Small intestine (tissue), 7 donors: ENCODE results near the gene SRA1. TPM values are rescaled to one million over a fixed set of nuclear protein-coding genes. Genes with fewer than 3 reads are reported as not detected.

Experiments
- DNase-seq, 2 donors: peaks; one replicate each; pipeline versions ENCODE4 v3.0.0 to v3.0.0-alpha.2; 2013
- FAIRE-seq: peaks from 2 replicates; lab custom pipeline; 2012; peaks lifted over from hg19 to GRCh38; lab: Jason Lieb, UNC
- H3K27ac ChIP-seq, 3 donors: one replicate each; pipeline ENCODE4 v1.5.1; 2013; ENCODE audit warnings: low read length in 2 of 3, mild to moderate bottlenecking in 2 of 3, control low read depth in 1 of 3, inconsistent platforms in 1 of 3, low read depth in 1 of 3, moderate library complexity in 1 of 3
- H3K27me3 ChIP-seq, 3 donors: one replicate each; pipeline ENCODE4 v1.6.1; 2013; ENCODE audit warnings: low read length in 3 of 3, inconsistent platforms in 1 of 3; ENCODE audit not compliant: control insufficient read depth in 3 of 3, insufficient read depth in 3 of 3
- H3K36me3 ChIP-seq, 3 donors: one replicate each; pipeline ENCODE4 v1.6.1; 2013; ENCODE audit warnings: low read length in 3 of 3, inconsistent platforms in 1 of 3, low read depth in 1 of 3, mild to moderate bottlenecking in 1 of 3, moderate library complexity in 1 of 3; ENCODE audit not compliant: control insufficient read depth in 3 of 3, insufficient read depth in 2 of 3
- H3K4me1 ChIP-seq, 3 donors: one replicate each; pipeline ENCODE4 v1.6.1; 2013; ENCODE audit warnings: low read length in 2 of 3, inconsistent platforms in 1 of 3, low read depth in 1 of 3, mild to moderate bottlenecking in 1 of 3, moderate library complexity in 1 of 3; ENCODE audit not compliant: control insufficient read depth in 3 of 3, insufficient read depth in 2 of 3
- H3K4me3 ChIP-seq, 3 donors: one replicate each; pipeline ENCODE4 v1.5.1; 2013; ENCODE audit warnings: low read length in 3 of 3, control low read depth in 1 of 3, inconsistent platforms in 1 of 3, low read depth in 1 of 3, mild to moderate bottlenecking in 1 of 3, moderate library complexity in 1 of 3
- H3K9me3 ChIP-seq, 2 donors: one replicate each; pipeline ENCODE4 v1.6.1; 2013; ENCODE audit warnings: low read depth in 1 of 2, low read length in 1 of 2; ENCODE audit not compliant: control insufficient read depth in 2 of 2, insufficient read depth in 1 of 2
- WGBS, 3 donors: extraction: QIAGEN DNeasy Blood & Tissue Kit; methylation state at CpG; one replicate each; pipeline ENCODE4 v1.1.7; 2013; 5-methylcytosine and 5-hydroxymethylcytosine counted together
- polyA plus RNA-seq, 4 donors: library from polyadenylated mRNA; stranded (reverse) in 3 of 4; unstranded in 1 of 4; fragments of 200-250 nt in 3 of 4; fragments of 120-200 nt in 1 of 4; gene quantifications; one replicate each; pipeline versions ENCODE4 v1.2.1 to v1.2.3, GENCODE V29; 2013
- donor health status: healthy with polysubstance abuse.
- donor health status: control.
- donor health status: control.
- donor health status: Bipolar disorder and iron deficiency.
- donor health status: healthy.

SRA1 gene
- polyA plus RNA-seq, 4 donors, result 19.0 to 49.9 (median 32.3) TPM

DNA sequence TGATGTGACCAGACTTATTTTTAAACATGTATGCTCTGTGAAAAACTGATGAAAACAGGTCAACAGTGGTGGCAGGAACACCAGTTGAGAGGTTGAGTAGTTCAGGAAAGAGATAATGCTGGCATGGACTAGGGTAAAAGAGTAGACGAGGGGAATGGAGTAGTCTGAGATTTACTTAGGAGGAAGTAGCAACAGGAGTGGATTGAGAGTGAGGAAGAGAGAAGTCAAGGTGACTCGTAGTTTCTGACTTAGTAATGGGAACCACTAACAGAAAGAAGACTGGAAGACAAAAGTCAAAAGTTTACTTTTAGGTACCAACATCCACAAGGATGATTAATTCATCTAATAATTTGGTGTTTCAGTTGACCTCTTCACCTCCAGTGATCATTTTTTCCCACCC lies 3.6 kb downstream of the SRA1 start:
- H3K27ac ChIP-seq, result no peak overlapping the region
- FAIRE-seq (no peak), DNase-seq (no peak)
- no peak overlapping the region for H3K4me3 ChIP-seq
- H3K9me3 ChIP-seq, result no peaks in the 10 kb centered on the region
- H3K27me3 ChIP-seq, result no peaks in the 10 kb centered on the region
- H3K4me1 ChIP-seq, result peaks cover 6 to 26% (median 8%) of the 10 kb centered on the region in 3 donors
- H3K36me3 ChIP-seq, result peaks cover 5 to 36% (median 8%) of the 10 kb centered on the region in 3 donors
- WGBS, 3 donors, result 54 to 78% (median 57%) methylated on average over 2 of the region's 2 CpGs

DNA sequence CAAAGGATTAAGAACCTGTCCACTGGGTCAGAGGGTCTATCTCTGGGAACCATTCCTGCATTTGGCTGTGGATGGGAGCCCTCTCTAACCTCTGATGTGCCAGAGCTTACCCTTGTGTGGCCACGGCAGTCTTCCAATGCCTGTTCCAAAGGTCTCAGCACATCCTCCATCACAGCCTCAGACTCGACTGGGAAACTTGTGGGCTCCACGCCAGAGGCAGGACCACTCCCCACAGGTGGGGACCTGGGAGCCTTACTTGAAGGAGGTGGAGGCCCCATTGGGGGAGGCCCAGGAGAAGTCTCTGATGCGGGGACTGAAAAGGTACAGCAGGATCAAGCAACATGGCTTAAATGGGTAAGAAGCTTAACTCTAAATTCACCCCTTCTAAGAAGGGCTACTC lies 5.4 kb downstream of the SRA1 start:
- Histone ChIP-seq H3K4me1 (peaks cover 8 to 30% (median 20%) of the 10 kb centered on the region in 3 donors), H3K9me3 (no peaks in the 10 kb centered on the region), H3K4me3 (no peak overlapping the region), H3K27me3 (no peaks in the 10 kb centered on the region), H3K36me3 (peaks cover 5 to 33% (median 8%) of the 10 kb centered on the region in 3 donors), H3K27ac (no peak overlapping the region)
- WGBS, 3 donors, result 71 to 92% (median 75%) methylated on average over 4 of the region's 4 CpGs
- FAIRE-seq (no peak), DNase-seq (no peak)

GRCh38 chr5:140550147-140551079 lies 6.9 kb downstream of the SRA1 start:
- DNase-seq, result no peak
- 85 to 90% (median 86%) methylated on average over 11 of the region's 11 CpGs for WGBS, 3 donors
- H3K4me3 ChIP-seq, result no peak overlapping the region
- peak overlapping the region in 2 of 3 donors; percentile 95 to 99 for H3K27ac ChIP-seq
- no peak for FAIRE-seq
- H3K36me3 ChIP-seq, result peaks cover 5 to 36% (median 8%) of the 10 kb centered on the region in 3 donors
- no peaks in the 10 kb centered on the region for H3K27me3 ChIP-seq
- no peaks in the 10 kb centered on the region for H3K9me3 ChIP-seq
- H3K4me1 ChIP-seq, result peaks cover 8 to 29% (median 23%) of the 10 kb centered on the region in 3 donors

DNA sequence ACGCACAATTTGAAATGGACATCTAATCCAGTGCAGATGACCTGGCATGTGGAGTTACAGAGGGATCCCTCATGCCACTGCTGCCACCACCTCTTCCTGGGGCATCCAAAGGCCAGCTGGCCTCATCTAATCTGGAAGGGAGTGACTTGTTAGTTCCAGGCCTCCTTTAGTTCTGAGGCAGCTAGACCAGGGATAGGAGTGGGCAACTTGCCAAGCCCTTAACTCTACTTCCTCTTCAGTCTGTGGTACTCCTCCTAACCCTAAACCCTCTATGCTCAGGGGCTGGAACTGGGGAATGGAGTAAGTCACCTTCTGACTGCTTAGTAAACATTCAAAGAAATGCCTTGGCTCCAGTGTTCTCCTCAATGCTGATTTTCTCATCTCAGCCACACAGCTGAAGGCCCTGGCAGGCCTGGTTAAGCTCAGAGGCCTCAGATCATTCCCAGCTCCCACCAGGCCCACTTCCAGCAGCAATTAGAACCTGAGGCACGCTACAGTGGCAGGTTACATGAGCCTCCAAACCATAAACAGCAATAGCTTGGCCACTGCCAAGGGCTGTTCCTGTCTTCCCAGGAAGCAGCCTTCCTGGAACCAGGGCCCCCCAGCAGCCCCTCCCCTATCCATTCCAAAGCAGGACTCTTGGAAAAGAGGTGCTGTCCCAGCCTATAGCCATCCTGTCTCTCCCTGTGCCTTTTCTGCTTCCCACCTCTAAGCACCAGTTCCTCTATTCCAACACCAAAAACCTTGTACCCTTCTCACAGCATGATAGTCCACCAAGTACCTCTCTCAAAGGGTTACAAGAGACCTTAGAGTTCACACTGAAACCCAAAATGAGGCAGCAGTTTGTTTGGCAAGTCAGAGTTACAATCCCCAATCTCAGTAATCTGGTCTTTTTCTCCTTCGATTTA lies 7.8 kb downstream of the SRA1 start:
- Histone ChIP-seq H3K4me3 (no peak overlapping the region), H3K36me3 (peaks cover 5 to 41% (median 8%) of the 10 kb centered on the region in 3 donors), H3K9me3 (no peaks in the 10 kb centered on the region), H3K27ac (peak overlapping the region in 2 of 3 donors; percentile 95 to 99), H3K4me1 (peaks cover 8 to 29% (median 20%) of the 10 kb centered on the region in 3 donors), H3K27me3 (no peaks in the 10 kb centered on the region)
- peak; percentile 37 to 85 for DNase-seq
- FAIRE-seq, result no peak
- WGBS, 3 donors, result 74 to 75% (median 75%) methylated on average over 3 of the region's 3 CpGs

GRCh38 chr5:140548791-140549190 lies 8.5 kb downstream of the SRA1 start:
- peaks cover 8 to 44% (median 8%) of the 10 kb centered on the region in 3 donors for H3K36me3 ChIP-seq
- no peak for FAIRE-seq
- 80 to 88% (median 84%) methylated on average over 7 of the region's 7 CpGs for WGBS, 3 donors

GRCh38 chr5:140548300-140548688 lies 9.0 kb downstream of the SRA1 start:
- peaks cover 8 to 35% (median 20%) of the 10 kb centered on the region in 3 donors for H3K4me1 ChIP-seq
- no peak for FAIRE-seq
- no peaks in the 10 kb centered on the region for H3K9me3 ChIP-seq
- peak; percentile 78 to 94 for DNase-seq
- WGBS, 3 donors, result 3 to 24% (median 7%) methylated on average over 5 of the region's 5 CpGs
- peak overlapping the region; percentile 93 to 99 (median 95) for H3K27ac ChIP-seq
- H3K27me3 ChIP-seq, result no peaks in the 10 kb centered on the region
- peaks cover 8 to 46% (median 8%) of the 10 kb centered on the region in 3 donors for H3K36me3 ChIP-seq
- peak overlapping the region; percentile 54 to 61 (median 59) for H3K4me3 ChIP-seq

More at GRCh38 chr5:140548791-140549190, 8.5 kb downstream of the SRA1 start:
- Histone ChIP-seq H3K9me3 (no peaks in the 10 kb centered on the region), H3K4me3 (no peak overlapping the region), H3K27ac (peak overlapping the region; percentile 93 to 99 (median 95)), H3K4me1 (peaks cover 8 to 30% (median 20%) of the 10 kb centered on the region in 3 donors), H3K27me3 (no peaks in the 10 kb centered on the region)
- no peak for DNase-seq

- H3K27ac ChIP-seq, result peak within 1 kb of the TSS; percentile 93 to 99 (median 95)
- DNase-seq (peak; percentile 98 to 99), FAIRE-seq (no peak)
- WGBS, 3 donors, result 1 to 2% (median 1%) methylated on average over 49 to 52 of the region's 52 CpGs
- peaks cover 8 to 46% (median 8%) of the 10 kb centered on the region in 3 donors for H3K36me3 ChIP-seq
- no peaks in the 10 kb centered on the region for H3K9me3 ChIP-seq
- H3K4me1 ChIP-seq, result peaks cover 8 to 38% (median 20%) of the 10 kb centered on the region in 3 donors
- peak within 1 kb of the TSS; percentile 54 to 61 (median 59) for H3K4me3 ChIP-seq
- H3K27me3 ChIP-seq, result no peaks in the 10 kb centered on the region
Observed at GRCh38 chr5:140547508-140548299, 9.6 kb downstream of the SRA1 start, which contains the start of gene EIF4EBP3. EIF4EBP3 (plus strand) TSS chr5:140547662; CDS start chr5:140547738, 76 bp downstream.
